Loucy (cell line): ENCODE results near the gene OR2AJ1.

Source experiments
- H2AFZ ChIP-seq: fragments of 200-600 bp; sonication (generic); 2 replicates; pipeline ENCODE4 v1.6.0; 2016; ENCODE audit warnings: antibody characterized with exemption, mild to moderate bottlenecking, low read length, moderate library complexity
- H3F3A ChIP-seq: fragments of 200-600 bp; 2 replicates; pipeline ENCODE4 v1.6.0; 2016; ENCODE audit warnings: antibody characterized with exemption, low read depth, mild to moderate bottlenecking
- H3K27me3 ChIP-seq: fragments of 200-600 bp; sonication (generic); 2 replicates; pipeline ENCODE4 v1.6.1; 2014; ENCODE audit warnings: low read length, mild to moderate bottlenecking; ENCODE audit not compliant: insufficient read depth, poor library complexity, severe bottlenecking
- H3K36me3 ChIP-seq: fragments of 200-600 bp; sonication (generic); 2 replicates; pipeline ENCODE4 v1.6.1; 2016; ENCODE audit warnings: low read length; ENCODE audit not compliant: insufficient read depth
- H3K4me1 ChIP-seq: fragments of 200-600 bp; sonication (generic); 2 replicates; pipeline ENCODE4 v1.5.1; 2014; ENCODE audit warnings: low read length, mild to moderate bottlenecking; ENCODE audit not compliant: insufficient read depth, poor library complexity, severe bottlenecking
- H3K4me2 ChIP-seq: fragments of 200-600 bp; sonication (generic); 2 replicates; pipeline ENCODE4 v1.6.0; 2014; ENCODE audit warnings: antibody characterized with exemption, low read length, low read depth, mild to moderate bottlenecking; ENCODE audit not compliant: poor library complexity, severe bottlenecking
- H3K4me3 ChIP-seq: fragments of 200-600 bp; sonication (generic); 2 replicates; pipeline ENCODE4 v1.5.1; 2014; ENCODE audit warnings: low read length, mild to moderate bottlenecking, mixed read lengths; ENCODE audit not compliant: poor library complexity, severe bottlenecking
- H3K79me2 ChIP-seq: fragments of 200-600 bp; sonication (generic); 2 replicates; pipeline ENCODE4 v1.6.1; 2014; ENCODE audit warnings: low read length; ENCODE audit not compliant: insufficient read depth
- H3K9ac ChIP-seq: fragments of 200-600 bp; sonication (generic); 2 replicates; pipeline ENCODE4 v1.6.0; 2014; ENCODE audit warnings: mild to moderate bottlenecking, low read depth, low read length, moderate library complexity; ENCODE audit not compliant: poor library complexity, severe bottlenecking
- H3K9me2 ChIP-seq: fragments of 200-600 bp; sonication (generic); replicated peaks from 2 replicates; pipeline ENCODE4 v1.6.1; 2016; ENCODE audit warnings: low read depth, low read length, mixed read lengths
- H3K9me3 ChIP-seq: fragments of 200-600 bp; sonication (generic); 2 replicates; pipeline ENCODE4 v1.6.1; 2014; ENCODE audit warnings: mild to moderate bottlenecking, antibody characterized with exemption, low read length, low read depth; ENCODE audit not compliant: insufficient read depth
- H4K20me1 ChIP-seq: fragments of 200-600 bp; sonication (generic); 2 replicates; pipeline ENCODE4 v1.6.0; 2014; ENCODE audit warnings: antibody characterized with exemption, low read length, mild to moderate bottlenecking; ENCODE audit not compliant: insufficient read depth, poor library complexity, severe bottlenecking
- EZH2phosphoT487 ChIP-seq: fragments of 200-600 bp; IDR thresholded peaks from 2 replicates; pipeline ENCODE4 v1.6.1; 2018; ENCODE audit warnings: antibody characterized with exemption, mild to moderate bottlenecking, moderate library complexity, borderline replicate concordance
- TF ChIP-seq, protein P1 (sequence below): fragments of 200-600 bp; sonication (generic); conservative IDR thresholded peaks from 2 replicates; pipeline ENCODE4 v1.5.1; 2014; ENCODE audit warnings: mild to moderate bottlenecking, antibody characterized with exemption, low read length

Gene OR2AJ1

DNA sequence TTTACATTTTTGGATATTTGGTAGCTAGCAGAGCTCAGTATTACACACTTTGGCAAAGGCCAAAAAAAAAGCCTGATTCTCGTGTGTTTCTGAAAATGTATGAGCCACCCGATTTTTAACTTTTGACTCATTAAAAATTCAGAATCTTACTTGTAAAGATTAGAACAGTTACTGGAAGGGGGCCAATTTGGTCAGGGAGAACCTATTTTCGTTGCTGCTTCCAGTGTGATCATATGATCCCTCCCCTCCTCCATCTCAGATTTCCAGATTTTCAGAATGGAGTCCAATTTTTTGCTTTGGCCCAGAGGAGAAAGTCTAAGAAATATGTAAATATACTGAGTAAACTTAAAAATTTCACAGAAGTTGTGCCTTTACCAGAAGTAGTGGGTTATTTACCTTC lies 37.1 kb downstream of the OR2AJ1 start:
- no peak for TF ChIP-seq EZH2phosphoT487
- TF ChIP-seq, protein P1, sequence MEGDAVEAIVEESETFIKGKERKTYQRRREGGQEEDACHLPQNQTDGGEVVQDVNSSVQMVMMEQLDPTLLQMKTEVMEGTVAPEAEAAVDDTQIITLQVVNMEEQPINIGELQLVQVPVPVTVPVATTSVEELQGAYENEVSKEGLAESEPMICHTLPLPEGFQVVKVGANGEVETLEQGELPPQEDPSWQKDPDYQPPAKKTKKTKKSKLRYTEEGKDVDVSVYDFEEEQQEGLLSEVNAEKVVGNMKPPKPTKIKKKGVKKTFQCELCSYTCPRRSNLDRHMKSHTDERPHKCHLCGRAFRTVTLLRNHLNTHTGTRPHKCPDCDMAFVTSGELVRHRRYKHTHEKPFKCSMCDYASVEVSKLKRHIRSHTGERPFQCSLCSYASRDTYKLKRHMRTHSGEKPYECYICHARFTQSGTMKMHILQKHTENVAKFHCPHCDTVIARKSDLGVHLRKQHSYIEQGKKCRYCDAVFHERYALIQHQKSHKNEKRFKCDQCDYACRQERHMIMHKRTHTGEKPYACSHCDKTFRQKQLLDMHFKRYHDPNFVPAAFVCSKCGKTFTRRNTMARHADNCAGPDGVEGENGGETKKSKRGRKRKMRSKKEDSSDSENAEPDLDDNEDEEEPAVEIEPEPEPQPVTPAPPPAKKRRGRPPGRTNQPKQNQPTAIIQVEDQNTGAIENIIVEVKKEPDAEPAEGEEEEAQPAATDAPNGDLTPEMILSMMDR: no peak
- H3F3A ChIP-seq: no peaks in the 10 kb centered on the region
- H2AFZ ChIP-seq: no peak overlapping the region
- no peaks in the 10 kb centered on the region for H3K36me3 ChIP-seq
- H3K9me3 ChIP-seq: no peaks in the 10 kb centered on the region
- no peaks in the 10 kb centered on the region for H3K9me2 ChIP-seq
- H4K20me1 ChIP-seq: no peaks in the 10 kb centered on the region
- H3K4me2 ChIP-seq: no peak overlapping the region
- H3K27me3 ChIP-seq: no peaks in the 10 kb centered on the region
- H3K4me3 ChIP-seq: no peak overlapping the region
- H3K9ac ChIP-seq: no peak overlapping the region
- H3K4me1 ChIP-seq: no peaks in the 10 kb centered on the region
- H3K79me2 ChIP-seq: no peaks in the 10 kb centered on the region

DNA sequence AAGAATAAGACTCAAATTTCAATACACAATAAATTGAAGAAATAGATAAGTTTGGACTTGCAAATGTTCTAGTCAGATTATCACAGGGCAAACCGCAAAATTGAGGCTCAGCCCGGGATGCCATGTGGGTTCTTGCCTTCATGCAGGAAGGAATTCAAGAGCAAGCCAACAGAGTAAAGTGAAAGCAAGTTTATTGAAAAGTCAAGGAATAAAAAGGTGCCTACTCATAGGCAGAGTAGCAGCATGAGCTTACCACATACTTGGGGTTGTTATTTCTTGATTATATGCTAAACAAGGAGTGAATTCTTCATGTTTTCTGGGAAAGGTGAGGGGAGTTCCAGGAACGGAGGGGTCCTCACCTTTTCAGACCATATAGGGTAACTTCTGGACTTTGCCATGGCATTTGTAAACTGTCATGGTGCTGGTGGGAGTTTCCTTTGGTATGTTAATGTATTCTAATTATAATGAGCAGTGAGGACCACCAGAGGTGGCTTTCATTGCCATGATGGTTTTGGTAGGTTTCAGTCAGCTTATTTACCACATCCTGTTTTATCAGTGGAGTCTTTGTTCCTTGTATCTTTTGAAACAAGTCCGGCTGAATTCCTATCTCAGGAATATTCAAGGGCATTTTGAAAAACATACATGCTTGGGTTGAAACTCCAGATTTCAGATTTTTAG lies 38.4 kb downstream of the OR2AJ1 start:
- Histone ChIP-seq H3K4me2 (no peak overlapping the region), H3F3A (no peaks in the 10 kb centered on the region), H2AFZ (no peak overlapping the region), H3K4me3 (no peak overlapping the region), H4K20me1 (no peaks in the 10 kb centered on the region), H3K4me1 (no peaks in the 10 kb centered on the region), H3K27me3 (no peaks in the 10 kb centered on the region), H3K9ac (no peak overlapping the region), H3K9me3 (no peaks in the 10 kb centered on the region), H3K36me3 (no peaks in the 10 kb centered on the region), H3K79me2 (no peaks in the 10 kb centered on the region), H3K9me2 (no peaks in the 10 kb centered on the region)
- TF ChIP-seq, protein P1: no peak
- no peak for TF ChIP-seq EZH2phosphoT487

DNA sequence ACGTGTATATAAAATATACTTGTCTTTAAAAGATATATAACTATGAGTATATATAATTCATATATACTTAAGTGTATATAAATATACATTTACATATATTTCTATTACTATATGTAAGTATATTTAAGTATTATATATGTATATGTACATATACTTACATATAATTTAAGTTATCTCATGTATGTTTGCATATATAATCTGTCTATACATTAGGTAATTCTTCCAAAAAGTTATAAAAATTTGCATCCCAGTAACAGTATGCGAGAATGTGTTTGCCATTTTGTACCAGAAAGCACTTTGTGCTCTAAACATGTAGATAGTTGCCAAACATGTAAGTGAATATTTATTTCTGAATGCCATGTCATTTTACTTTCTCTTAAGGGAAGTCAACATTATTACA lies 40.2 kb downstream of the OR2AJ1 start, which contains the start of gene OR2AK2:
OR2AK2 (plus strand) TSS at position 301 of the 400 bp plus-strand sequence. CDS start 144 bp downstream, outside the sequence.
- no peak within 1 kb of the TSS for H3K4me2 ChIP-seq
- no peaks in the 10 kb centered on the region for H3K79me2 ChIP-seq
- H3K9me2 ChIP-seq: no peaks in the 10 kb centered on the region
- no peaks in the 10 kb centered on the region for H3K27me3 ChIP-seq
- H3K9ac ChIP-seq: no peak within 1 kb of the TSS
- H3K36me3 ChIP-seq: no peaks in the 10 kb centered on the region
- no peaks in the 10 kb centered on the region for H3F3A ChIP-seq
- no peaks in the 10 kb centered on the region for H4K20me1 ChIP-seq
- no peaks in the 10 kb centered on the region for H3K4me1 ChIP-seq
- H3K9me3 ChIP-seq: no peaks in the 10 kb centered on the region
- H3K4me3 ChIP-seq: no peak within 1 kb of the TSS
- no peak for TF ChIP-seq EZH2phosphoT487
- TF ChIP-seq, protein P1: no peak
- H2AFZ ChIP-seq: no peak within 1 kb of the TSS
